AG08396 (cell line): Measurements from ENCODE around the gene GATB.

Source experiments
- DNase-seq: peaks from one replicate; pipeline ENCODE4 v3.0.0; 2012; ENCODE audit warnings: low spot score, mixed read lengths

The GATB gene

DNA sequence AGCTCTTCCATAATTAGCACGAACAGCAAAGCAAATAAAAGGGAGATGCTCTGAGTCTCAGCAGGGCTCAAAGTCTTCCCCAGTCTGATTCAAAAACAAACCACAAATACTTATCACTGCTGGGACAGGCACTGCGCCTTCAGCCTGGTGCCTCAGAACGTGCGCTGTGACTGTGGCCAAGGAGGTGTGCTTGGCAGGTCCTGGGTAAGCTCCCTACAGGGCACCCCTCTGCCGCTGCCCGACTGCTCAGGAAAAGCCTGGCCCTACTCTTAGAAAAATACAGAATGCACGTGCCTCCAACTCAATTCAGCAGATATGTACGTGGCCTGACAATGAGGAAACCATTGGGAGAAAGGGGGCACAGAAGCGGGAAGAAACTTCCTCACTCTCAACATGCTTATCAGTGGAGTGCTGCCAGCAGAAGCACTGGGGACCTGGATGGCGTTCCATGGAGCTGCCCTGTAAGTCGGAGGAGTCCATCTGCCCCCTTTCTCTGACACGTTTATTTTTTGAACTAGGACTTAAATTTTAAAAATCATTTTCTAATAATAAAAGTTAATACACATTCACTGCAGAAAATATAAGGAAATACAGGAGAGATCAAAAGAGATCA is 86.8 kb downstream of the GATB start:
- no peak for DNase-seq

DNA sequence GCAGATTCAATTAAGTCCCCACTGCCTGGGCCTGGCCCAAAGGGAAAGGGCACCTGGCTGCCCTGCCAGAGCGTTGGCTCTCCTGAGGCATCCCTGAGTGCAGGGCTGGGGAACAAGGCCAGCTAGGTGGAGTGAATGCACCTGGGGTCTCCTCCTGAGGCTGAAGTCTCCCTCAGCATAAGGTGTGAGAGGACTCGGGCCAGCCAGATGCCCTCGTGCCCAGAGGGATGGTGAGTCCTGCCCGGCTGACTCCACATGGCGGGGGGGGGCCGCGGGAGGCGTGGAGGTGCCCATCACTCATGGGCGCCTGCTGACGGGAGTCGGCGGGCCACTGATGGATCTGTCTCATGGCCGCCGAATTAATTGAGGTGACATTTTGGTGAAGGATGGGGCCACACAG is 87.8 kb downstream of the GATB start:
- DNase-seq = no peak

DNA sequence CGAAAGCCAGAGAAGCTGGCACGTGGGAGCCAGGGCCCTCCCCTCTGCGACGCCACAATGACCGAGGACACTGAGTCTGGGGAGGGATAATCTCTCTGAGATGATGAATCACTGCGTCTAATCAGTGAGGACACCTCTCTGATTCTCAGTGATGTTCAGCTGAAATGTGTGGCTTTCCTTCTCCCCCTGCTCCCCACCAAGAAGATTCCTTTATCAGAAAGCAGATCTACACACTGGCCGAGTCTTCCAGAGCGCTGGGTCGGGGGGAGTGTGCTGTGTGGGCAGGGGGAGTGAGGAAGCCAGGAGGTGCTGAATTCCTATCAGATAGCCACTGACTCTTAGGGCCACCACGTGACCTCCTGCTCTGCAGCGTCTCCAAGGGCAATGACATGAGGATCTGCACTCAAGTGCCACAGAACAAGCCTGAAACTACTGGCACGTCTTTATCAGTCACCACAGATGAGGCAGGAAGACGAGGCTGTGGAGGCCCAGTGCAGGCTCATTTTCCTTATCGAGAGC is 89.2 kb downstream of the GATB start:
- DNase-seq = no peak

DNA sequence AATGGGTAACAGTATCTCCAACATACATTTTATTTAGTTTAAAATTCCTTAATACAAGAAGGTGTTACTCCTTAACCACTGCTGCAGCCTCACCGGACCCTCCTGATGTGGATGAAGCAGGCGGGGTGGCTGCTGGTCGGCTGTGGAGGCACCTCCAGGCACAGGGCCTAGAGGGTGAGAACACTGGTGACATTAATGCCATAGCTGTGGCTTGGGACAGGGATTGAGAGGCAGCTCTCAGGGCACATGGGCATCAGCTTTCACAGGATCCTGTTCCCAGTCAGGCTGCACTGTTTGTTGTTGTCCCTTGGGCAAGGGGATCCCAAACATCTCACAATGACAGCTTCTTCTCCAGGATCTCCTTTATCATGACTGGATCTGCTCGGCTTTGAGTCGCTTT is 90.0 kb downstream of the GATB start:
- no peak for DNase-seq

- no peak for DNase-seq
Measured at GRCh38 chr4:151669990-151670389, 90.8 kb downstream of the GATB start.

GRCh38 chr4:151668689-151669402 is 92.0 kb downstream of the GATB start:
- peak; percentile 33 for DNase-seq

DNA sequence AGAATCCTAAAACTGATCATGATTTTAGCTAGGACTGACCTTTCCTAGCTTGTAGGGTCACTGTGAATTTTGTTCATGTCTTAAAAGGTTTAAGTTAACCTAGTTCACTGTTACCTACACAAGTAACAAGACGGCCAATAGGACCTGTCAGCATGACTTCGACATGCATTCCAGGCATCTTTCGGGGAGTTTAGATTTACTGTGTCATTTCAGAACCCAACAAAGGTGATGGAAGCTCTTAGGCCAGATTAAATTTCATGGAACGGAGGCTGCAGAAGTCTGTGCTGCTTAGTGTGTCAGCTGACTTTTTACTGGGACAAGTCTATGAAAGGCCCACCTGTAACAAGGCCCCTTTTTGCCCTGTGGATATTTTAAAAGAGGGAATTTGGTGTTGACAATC is 93.1 kb downstream of the GATB start:
- DNase-seq = no peak

DNA sequence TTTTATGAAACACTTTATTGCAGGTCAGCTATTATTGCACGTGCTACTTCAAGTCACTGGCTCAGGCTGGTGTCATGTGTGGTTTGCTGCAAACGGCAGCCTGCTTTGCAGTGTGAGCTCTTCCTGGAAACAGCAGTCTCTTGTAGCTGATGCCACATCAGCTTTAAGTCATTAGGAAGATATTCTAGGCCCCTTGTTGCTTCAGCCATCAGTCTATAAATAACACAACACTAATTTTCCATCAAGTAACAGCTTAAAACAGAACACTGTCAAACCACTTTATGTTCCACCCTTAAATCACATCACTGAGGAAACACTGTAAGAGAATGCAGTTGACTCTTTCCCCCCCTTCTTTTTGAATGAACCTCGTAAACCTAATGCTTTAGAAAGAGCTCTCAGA is 93.8 kb downstream of the GATB start:
- DNase-seq = peak; percentile 51

DNA sequence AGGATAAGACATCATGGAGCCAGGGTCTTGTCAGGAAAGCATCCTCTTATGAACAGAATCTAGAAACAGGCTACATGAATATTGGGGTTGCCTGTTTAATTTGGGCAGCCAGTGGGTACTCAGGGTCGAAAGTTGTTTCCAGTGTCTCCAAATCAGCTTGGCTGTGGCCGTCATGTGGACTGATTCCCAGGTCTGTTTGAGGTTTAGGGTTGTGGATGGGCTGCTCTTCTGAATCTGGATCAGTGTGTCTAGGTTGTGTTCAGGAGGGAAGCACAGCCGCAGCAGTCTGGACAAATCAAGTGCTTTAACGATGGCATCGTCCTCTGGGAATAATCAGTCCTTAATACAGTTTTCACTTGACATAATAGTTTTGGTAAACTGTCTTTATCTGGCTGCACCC is 94.3 kb downstream of the GATB start:
- DNase-seq = no peak

DNA sequence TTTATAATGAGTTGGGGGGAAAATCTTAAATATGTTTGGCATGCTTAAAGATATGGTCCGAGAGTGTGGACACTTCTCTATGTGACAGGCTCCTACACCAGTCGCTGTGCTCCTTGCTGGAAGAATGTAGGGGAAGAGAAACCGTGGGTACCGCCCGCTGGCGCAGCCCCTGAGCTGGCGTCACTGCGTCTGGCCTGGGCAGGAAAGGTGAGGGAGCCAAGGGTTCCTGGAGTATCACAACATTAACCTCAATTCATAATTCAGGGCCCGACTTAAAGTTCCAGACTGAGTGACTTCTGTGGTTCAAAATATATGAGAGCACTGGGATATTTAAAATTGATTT is 95.1 kb downstream of the GATB start:
- no peak for DNase-seq

DNA sequence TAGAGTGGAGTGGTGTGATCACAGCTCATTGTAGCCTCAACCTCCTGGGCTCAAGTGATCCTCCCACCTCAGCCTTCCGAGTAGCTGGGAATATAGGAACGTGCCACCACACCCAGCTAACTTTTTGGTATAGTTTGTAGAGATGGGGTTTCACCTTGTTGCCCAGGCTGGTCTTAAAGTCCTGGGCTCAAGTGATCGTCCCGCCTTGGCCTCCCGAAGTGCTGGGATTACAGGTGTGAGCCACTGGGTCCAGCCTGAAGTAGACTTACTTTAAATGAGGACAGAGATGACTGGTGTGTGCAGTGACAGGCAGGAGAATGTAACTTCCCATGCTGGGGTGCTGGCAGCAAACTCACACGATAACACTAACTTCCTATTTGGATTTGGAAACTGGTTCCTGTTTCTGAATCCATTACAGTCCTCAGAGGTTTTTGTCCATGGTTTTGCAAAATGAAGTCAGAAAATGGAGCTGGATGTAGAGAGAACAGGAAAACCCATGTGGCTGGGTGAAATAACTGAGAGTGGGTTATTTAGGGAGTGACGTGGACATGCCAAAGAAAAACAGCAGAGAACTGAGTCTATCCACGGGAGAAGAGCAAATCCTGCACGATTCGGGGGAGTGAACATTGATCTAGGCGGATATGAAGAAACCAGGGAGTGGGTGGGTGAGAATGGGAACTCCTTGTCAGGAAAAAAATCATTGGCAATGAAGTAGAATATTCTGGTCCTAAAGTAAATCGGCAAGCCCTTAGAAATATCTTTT is 95.6 kb downstream of the GATB start:
- DNase-seq = no peak

DNA sequence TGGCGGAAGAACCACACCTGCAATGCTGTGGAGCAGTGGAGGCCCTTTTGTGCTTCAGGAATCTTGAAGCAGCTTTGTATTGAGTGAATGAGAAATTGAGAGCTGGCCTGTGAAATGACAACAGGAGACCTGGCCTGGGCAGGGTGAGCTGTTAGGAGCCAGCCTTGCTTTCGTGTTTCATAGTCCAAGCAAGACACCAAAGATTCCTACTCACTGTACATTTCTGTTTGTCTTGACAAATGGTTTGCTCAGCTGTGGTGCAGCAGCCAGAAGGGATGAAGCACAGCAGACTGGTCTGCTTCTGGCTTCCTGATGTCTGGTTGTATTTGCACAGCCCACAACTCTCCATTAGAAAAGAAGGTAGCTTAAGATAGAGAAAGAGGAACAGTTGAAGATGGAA is 96.5 kb downstream of the GATB start:
- no peak for DNase-seq

DNA sequence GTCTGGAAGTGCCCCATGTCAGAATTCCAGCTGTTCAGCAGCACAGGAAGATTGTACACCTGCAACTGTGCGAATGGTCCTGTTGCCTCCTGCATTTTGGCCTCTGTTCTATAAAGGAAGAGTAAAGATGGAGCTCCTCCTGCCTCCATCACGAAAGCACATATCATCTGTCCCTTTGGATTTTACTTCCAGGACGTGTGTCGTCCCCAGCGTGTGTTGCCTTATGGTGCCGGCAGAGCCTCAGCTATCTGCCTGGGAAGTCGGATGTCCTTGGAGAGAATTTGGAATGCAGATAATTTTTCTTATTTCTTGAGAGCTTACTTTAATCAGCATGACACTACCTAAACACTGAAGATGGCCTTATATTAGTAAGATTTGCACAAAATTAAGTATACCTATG is 97.7 kb downstream of the GATB start:
- DNase-seq = no peak

- DNase-seq = no peak
Measured at GRCh38 chr4:151661873-151662272, 98.9 kb downstream of the GATB start.

DNA sequence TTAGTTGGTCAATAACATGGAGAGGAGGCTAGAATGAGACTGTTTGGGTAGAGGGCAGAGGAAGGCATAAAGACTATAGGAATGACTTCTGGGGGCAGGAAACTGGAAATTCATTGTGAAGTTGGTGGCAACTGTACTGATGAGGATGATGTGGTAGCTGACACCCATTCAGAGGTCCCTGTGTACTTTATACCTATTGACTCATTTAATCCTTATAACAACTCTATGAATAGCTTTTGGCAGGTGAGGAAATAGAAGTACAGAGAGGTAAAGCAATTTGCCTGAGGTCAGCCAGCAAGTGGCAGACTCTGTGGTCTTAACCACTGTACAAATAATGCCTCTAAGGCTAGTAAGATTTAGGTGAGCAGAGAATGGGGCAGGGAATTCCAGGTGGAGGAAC is 100.1 kb downstream of the GATB start:
- no peak for DNase-seq

DNA sequence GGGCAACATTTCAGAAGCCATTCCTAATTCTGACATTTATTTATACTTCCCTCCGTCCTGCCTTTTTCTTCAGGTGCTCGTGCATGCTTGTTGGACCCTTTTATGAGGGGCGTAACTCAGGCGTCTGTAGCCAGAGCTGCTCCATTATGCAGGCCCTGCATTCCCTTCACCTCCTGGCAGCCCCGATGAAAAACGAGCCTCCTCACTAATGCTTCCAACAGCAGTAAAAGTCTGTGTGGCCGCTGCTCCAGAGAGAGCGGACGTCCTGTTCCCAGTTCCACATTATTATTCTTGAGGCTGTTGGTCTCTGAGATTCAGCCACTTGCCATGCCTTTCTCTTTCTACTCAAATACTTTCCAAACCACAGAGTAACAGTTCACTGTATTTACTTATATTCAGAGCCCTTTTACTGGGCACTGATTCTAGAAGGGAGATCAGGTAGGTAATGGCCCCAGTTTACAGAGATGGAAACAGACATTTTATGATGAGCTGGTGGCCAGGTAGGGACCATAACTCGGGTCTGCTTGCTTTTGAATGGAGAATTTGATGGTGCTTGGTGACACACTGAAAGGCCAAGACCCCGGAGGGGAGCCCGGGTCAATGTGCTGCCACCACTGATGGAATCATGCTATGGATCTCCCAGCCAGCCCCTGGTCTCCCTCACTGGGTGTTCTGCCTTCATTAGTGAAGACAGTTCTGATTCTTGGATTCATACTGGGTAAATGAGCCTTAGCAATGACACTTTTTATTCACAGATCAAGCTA is 101.0 kb downstream of the GATB start:
- DNase-seq = no peak

GRCh38 chr4:151658959-151659600 is 101.7 kb downstream of the GATB start:
- DNase-seq = no peak

DNA sequence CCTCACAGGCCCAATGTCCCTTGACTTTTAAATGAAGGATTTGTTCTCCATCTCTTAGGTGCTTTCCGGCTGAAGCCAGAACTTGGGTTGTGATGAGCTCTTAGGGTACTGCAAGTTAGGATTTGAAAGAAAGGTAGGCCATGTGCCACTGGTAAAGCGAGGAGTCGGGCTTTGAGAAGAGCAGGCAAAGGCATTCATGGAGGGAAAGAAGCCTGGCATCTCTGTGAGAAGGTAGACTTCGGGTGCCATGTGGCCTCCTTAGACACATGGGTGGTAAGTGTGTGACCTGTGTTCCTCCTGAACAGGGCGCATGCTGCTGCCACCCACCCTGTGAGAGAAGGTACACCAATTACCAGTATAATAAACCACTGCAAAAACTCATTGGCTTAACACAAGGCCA is 102.9 kb downstream of the GATB start:
- DNase-seq = no peak

- DNase-seq = no peak
Measured at GRCh38 chr4:151656058-151656457, 104.7 kb downstream of the GATB start.

DNA sequence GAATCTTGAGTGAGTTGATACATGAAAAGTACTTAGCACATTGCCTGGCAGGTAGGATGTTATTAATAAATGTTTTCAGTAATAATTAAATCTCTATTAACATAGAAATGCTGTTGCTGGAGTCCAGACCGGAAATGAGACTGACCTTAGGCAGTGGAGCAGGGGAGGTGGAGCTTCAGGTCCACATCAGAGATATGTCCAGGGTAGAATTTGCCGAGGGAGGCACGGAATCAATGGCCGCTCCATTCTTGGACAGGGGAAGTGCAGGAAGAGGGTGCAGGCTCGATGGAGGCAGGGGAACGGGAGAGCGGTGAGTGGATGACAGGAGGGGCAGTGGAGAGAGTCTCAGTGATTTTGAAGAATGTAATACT is 107.3 kb downstream of the GATB start:
- DNase-seq = no peak

DNA sequence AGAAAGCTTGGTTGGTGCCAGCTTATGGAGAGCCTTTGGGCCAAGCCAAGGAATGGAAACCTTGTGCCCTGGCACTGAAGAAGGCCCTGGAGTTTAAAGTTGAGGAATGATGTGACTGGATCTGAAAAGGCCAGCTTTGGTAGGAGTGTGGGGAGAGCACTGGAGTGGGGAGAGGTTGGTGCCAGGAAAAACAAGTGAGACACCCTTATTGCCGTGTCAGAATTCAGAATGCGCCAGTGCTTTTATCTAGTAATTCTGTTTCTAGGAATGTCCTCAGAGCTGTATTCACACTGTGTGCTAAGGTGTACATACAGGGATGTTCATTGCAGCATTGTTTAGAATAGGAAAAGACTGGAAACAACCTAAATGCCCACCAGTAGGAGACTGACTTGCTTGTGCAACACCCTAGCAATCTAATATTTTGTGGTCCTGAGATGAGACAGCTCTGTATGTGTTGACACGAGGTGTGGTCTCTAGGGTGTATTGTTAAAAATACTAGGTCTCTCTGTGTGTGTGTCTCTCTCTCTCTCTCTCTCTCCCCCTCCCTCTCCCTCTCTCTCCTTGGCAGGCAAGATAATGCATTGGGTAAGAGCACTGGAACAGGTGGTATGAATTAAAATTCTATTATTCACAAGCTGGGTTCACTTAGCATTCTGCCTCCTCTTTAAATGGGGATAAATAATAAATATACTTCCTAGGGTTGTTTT is 107.8 kb downstream of the GATB start:
- no peak for DNase-seq
